Liver (tissue), 9 donors: ENCODE data around the gene PDE9A. TPM values are rescaled to one million over a fixed set of nuclear protein-coding genes. Genes with fewer than 3 reads are reported as not detected.
"Not testable (repeated sequence)": the region's sequence is repeated elsewhere in the genome, so short reads cannot be mapped to it uniquely, and the experiment has no call there.

Experiments used
- DNase-seq: peaks from one replicate; pipeline ENCODE4 v3.0.0-alpha.2; 2017; ENCODE audit warnings: low spot score
- H3K27ac ChIP-seq, 2 donors: one replicate each; pipeline ENCODE4 v1.7.0; 2013; ENCODE audit warnings: inconsistent platforms in 2 of 2, low read length in 2 of 2, control low read depth in 1 of 2, low read depth in 1 of 2, mild to moderate bottlenecking in 1 of 2
- H3K27me3 ChIP-seq, 4 donors: one replicate each; pipeline versions ENCODE4 v1.6.1 to v1.7.0; 2013; ENCODE audit warnings: low read length in 3 of 4, inconsistent platforms in 1 of 4, mild to moderate bottlenecking in 1 of 4, moderate library complexity in 1 of 4; ENCODE audit not compliant: control insufficient read depth in 4 of 4, insufficient read depth in 4 of 4
- H3K36me3 ChIP-seq, 4 donors: one replicate each; pipeline versions ENCODE4 v1.6.1 to v1.7.0; 2013; ENCODE audit warnings: low read length in 3 of 4, mild to moderate bottlenecking in 3 of 4, low read depth in 1 of 4, moderate library complexity in 1 of 4; ENCODE audit not compliant: control insufficient read depth in 4 of 4, insufficient read depth in 3 of 4
- H3K4me1 ChIP-seq, 4 donors: one replicate each; pipeline versions ENCODE4 v1.6.1 to v1.7.0; 2013; ENCODE audit warnings: low read length in 3 of 4, mild to moderate bottlenecking in 3 of 4, moderate library complexity in 1 of 4; ENCODE audit not compliant: control insufficient read depth in 4 of 4, insufficient read depth in 4 of 4
- H3K4me3 ChIP-seq, 3 donors: one replicate each; pipeline versions ENCODE4 v1.6.1 to v1.7.0; 2013; ENCODE audit warnings: low read length in 3 of 3, control low read depth in 1 of 3, low read depth in 1 of 3, mild to moderate bottlenecking in 1 of 3
- H3K9ac ChIP-seq, 2 donors: one replicate each; pipeline ENCODE4 v1.7.0; 2013; ENCODE audit warnings: low read length in 2 of 2, mild to moderate bottlenecking in 2 of 2, moderate library complexity in 2 of 2, control low read depth in 1 of 2, low read depth in 1 of 2
- H3K9me3 ChIP-seq, 4 donors: one replicate each; pipeline versions ENCODE4 v1.6.1 to v1.7.0; 2013; ENCODE audit warnings: low read length in 3 of 4; ENCODE audit not compliant: control insufficient read depth in 4 of 4
- CTCF ChIP-seq: fragments of 150-350 bp; IDR thresholded peaks from 2 replicates; pipeline ENCODE4 v1.5.1; 2017; ENCODE audit warnings: improper control_type of control experiment, low read depth, low read length; ENCODE audit not compliant: missing input control
- EGR1 ChIP-seq, 2 donors: IDR thresholded peaks; 2 replicates each; pipeline ENCODE4 v1.6.1; 2016 to 2018; ENCODE audit warnings: antibody characterized with exemption in 2 of 2, low read depth in 2 of 2
- FOXA1 ChIP-seq: IDR thresholded peaks from 2 replicates; pipeline ENCODE4 v1.6.1; 2016; ENCODE audit warnings: antibody characterized with exemption
- FOXA2 ChIP-seq: IDR thresholded peaks from 2 replicates; pipeline ENCODE4 v1.6.1; 2016; ENCODE audit warnings: antibody characterized with exemption
- GABPA ChIP-seq, 2 donors: IDR thresholded peaks in 1 of 2; conservative IDR thresholded peaks in 1 of 2; 2 replicates each; pipeline ENCODE4 v1.6.1; 2016; ENCODE audit warnings: antibody characterized with exemption in 2 of 2, mild to moderate bottlenecking in 1 of 2, moderate library complexity in 1 of 2
- HNF4A ChIP-seq, 2 donors: conservative IDR thresholded peaks; 2 replicates each; pipeline ENCODE4 v1.6.1; 2016; ENCODE audit warnings: antibody characterized with exemption in 2 of 2, mild to moderate bottlenecking in 2 of 2
- HNF4G ChIP-seq: IDR thresholded peaks from 2 replicates; pipeline ENCODE4 v1.6.1; 2016; ENCODE audit warnings: antibody characterized with exemption
- JUND ChIP-seq, 2 donors: IDR thresholded peaks; 2 replicates each; pipeline ENCODE4 v1.6.1; 2016; ENCODE audit warnings: antibody characterized with exemption in 2 of 2
- NR2F2 ChIP-seq: IDR thresholded peaks from 2 replicates; pipeline ENCODE4 v1.6.1; 2016; ENCODE audit warnings: antibody characterized with exemption
- RAD21 ChIP-seq, 2 donors: IDR thresholded peaks; 2 replicates each; pipeline ENCODE4 v1.6.1; 2016; ENCODE audit warnings: antibody characterized with exemption in 2 of 2, mild to moderate bottlenecking in 2 of 2
- REST ChIP-seq: IDR thresholded peaks from 2 replicates; pipeline ENCODE4 v1.6.1; 2016; ENCODE audit warnings: antibody characterized with exemption, mild to moderate bottlenecking
- RXRA ChIP-seq, 2 donors: IDR thresholded peaks; 2 replicates each; pipeline ENCODE4 v1.6.1; 2017 to 2018; ENCODE audit warnings: antibody characterized with exemption in 2 of 2, mild to moderate bottlenecking in 1 of 2
- SP1 ChIP-seq: IDR thresholded peaks from 2 replicates; pipeline ENCODE4 v1.6.1; 2018; ENCODE audit warnings: antibody characterized with exemption, mild to moderate bottlenecking
- TAF1 ChIP-seq: conservative IDR thresholded peaks from 2 replicates; pipeline ENCODE4 v1.6.1; 2016; ENCODE audit warnings: antibody characterized with exemption, mild to moderate bottlenecking
- YY1 ChIP-seq: IDR thresholded peaks from 2 replicates; pipeline ENCODE4 v1.6.1; 2016; ENCODE audit warnings: antibody characterized with exemption, mild to moderate bottlenecking
- ZBTB33 ChIP-seq: IDR thresholded peaks from 2 replicates; pipeline ENCODE4 v1.6.1; 2016; ENCODE audit warnings: antibody characterized with exemption
- WGBS: extraction: QIAGEN DNeasy Blood & Tissue Kit; methylation state at CpG from one replicate; pipeline ENCODE4 v1.1.7; 2013; 5-methylcytosine and 5-hydroxymethylcytosine counted together
- polyA plus RNA-seq, 2 donors: library from polyadenylated mRNA; stranded (reverse) in 1 of 2; unstranded in 1 of 2; fragments of 200-250 nt in 1 of 2; fragments of >200 nt in 1 of 2; fragmentation: Nextera tagmentation in 1 of 2; extraction: Ambion mirVana in 1 of 2; gene quantifications; one replicate each; pipeline versions ENCODE4 v1.2.1 to v1.2.3, GENCODE V29; 2013 to 2015
- total RNA-seq, 2 donors: library from RNA; depleted of rRNA; stranded (reverse); fragments of >200 nt; gene quantifications; one replicate each; pipeline ENCODE4 v1.2.3, GENCODE V29; 2014
- TF ChIP-seq, protein P1 (sequence below): IDR thresholded peaks from 2 replicates; pipeline ENCODE4 v1.6.1; 2016; ENCODE audit warnings: antibody characterized with exemption
- TF ChIP-seq, protein P2 (sequence below): IDR thresholded peaks from 2 replicates; pipeline ENCODE4 v1.6.1; 2016; ENCODE audit warnings: antibody characterized with exemption
- donor health status: healthy.
- donor health status: healthy.
- donor health status: healthy.
- donor health status: healthy.
- donor health status: healthy.

PDE9A gene
- total and polyA plus RNA-seq, 4 donors: 1.5 to 4.2 (median 2.7) TPM

DNA sequence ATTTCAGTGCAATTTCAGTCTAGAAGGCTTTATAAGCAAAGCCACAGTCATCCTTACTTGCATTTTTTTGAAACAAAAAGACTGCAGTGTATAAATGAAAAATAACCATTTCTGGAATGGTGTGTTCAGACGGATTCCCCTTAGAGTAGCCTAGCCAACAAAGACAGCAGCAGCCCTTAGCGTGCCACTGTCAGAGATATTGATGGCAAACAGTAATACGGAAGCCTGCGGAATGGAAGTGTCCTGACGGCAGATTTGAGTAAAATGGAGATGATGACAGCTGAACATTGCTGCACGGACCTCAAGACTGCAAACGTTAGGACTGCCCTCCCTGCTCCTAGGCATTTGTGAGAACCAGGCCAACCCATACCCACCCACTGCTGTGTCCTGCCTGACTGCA, 54.7 kb downstream of the PDE9A start:
- Histone ChIP-seq H3K9me3 (no peaks in the 10 kb centered on the region), H3K36me3 (no peaks in the 10 kb centered on the region), H3K27me3 (no peaks in the 10 kb centered on the region), H3K9ac (no peak overlapping the region), H3K27ac (no peak overlapping the region), H3K4me1 (peaks cover 0 to 5% (median 0%) of the 10 kb centered on the region in 4 donors), H3K4me3 (no peak overlapping the region)
- TF ChIP-seq HNF4A (conservative IDR thresholded peaks at IDR 0.05) (no peak), ZBTB33 (no peak)
- WGBS: 94% methylated on average over 7 of the region's 7 CpGs
- DNase-seq: no peak

DNA sequence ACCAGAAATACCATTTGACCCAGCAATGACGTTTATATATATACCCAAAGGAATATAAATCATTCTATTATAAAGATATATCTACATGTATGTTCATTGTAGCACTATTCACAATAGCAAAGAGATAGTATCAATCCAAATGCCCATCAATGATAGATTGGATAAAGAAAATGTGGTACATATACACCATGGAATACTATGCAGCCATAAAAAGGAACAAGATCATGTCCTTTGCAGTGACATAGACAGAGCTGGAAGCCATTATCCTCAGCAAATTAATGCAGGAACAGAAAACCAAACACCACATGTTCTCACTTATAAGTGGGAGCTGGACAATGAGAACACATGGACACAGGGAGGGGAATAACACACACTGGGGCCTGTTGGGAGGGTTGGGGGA, 55.5 kb downstream of the PDE9A start:
- H3K9ac ChIP-seq, H3K27me3 ChIP-seq, H3K4me3 ChIP-seq, H3K9me3 ChIP-seq, H3K4me1 ChIP-seq, H3K27ac ChIP-seq, H3K36me3 ChIP-seq, DNase-seq: not testable (repeated sequence)
- 96% methylated on average over 1 of the region's 1 CpG for WGBS

DNA sequence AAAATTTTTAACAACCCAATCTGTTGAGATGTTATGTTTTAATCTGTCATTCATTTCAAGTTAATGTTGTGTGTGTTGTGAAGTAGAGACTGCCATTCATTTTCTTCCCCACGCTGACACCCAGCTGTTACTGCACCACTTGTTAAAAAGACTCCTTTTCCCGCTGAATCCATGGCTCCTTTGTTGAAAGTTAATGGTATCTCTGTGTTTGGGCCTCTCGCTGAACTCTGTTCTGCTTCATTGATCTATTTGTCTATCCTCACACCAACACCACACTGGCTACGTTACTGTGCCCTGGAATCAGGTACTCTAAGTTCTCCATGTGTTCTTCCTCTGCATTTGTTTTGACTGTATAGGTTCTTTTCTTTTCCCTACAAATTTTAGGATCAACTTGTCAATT, 58.2 kb downstream of the PDE9A start:
- H3K9me3 ChIP-seq: no peaks in the 10 kb centered on the region
- DNase-seq: no peak
- WGBS: 36% methylated on average over 4 of the region's 4 CpGs

More for the DNA sequence above, 58.2 kb downstream of the PDE9A start:
- no peaks in the 10 kb centered on the region for H3K36me3 ChIP-seq
- H3K9ac ChIP-seq: peak overlapping the region in 1 of 2 donors; percentile 8
- H3K27ac ChIP-seq: peak overlapping the region; percentile 48 to 59
- H3K4me1 ChIP-seq: peaks cover 0 to 6% (median 2%) of the 10 kb centered on the region in 4 donors
- TF ChIP-seq JUND (IDR thresholded peaks at IDR 0.05) (peak in 1 of 2 donors; percentile 34), HNF4A (conservative IDR thresholded peaks at IDR 0.05) (peak; percentile 76 to 82), REST (peak; percentile 50), YY1 (peak; percentile 84), TAF1 (no peak), ZBTB33 (peak; percentile 52), NR2F2 (no peak), FOXA1 (no peak), GABPA (IDR thresholded peaks at IDR 0.05 in 1 of 2, conservative IDR thresholded peaks at IDR 0.05 in 1 of 2) (peak in 1 of 2 donors; percentile 41), RXRA (IDR thresholded peaks at IDR 0.05) (peak; percentile 68 to 84), FOXA2 (peak; percentile 54), HNF4G (peak; percentile 39), CTCF (no peak), SP1 (peak; percentile 74), EGR1 (IDR thresholded peaks at IDR 0.05; ENCODE audit: low read depth in 2 of 2) (peak in 1 of 2 donors; percentile 16), RAD21 (IDR thresholded peaks at IDR 0.05) (peak; percentile 46 to 65)
- TF ChIP-seq, protein P1, sequence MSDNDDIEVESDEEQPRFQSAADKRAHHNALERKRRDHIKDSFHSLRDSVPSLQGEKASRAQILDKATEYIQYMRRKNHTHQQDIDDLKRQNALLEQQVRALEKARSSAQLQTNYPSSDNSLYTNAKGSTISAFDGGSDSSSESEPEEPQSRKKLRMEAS: peak; percentile 82
- TF ChIP-seq, protein P2, sequence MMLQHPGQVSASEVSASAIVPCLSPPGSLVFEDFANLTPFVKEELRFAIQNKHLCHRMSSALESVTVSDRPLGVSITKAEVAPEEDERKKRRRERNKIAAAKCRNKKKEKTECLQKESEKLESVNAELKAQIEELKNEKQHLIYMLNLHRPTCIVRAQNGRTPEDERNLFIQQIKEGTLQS: no peak
- no peak overlapping the region for H3K4me3 ChIP-seq
- no peaks in the 10 kb centered on the region for H3K27me3 ChIP-seq
